Activated naive CD8-positive, alpha-beta T cell treated with anti-CD3 and anti-CD28 coated beads, Interleukin-2, amount 50 U/mL, for 24 hours (primary cell): ENCODE measurements around the gene XCR1.
"Not testable (repeated sequence)": the region's sequence is repeated elsewhere in the genome, so short reads cannot be mapped to it uniquely, and the experiment has no call there.

Experiments used
- ATAC-seq: fragments of 150-1000 bp; cut with Tn5 transposase; one replicate; pipeline ENCODE4 v1.10.0; 2021
- DNase-seq: peaks from one replicate; pipeline ENCODE4 v3.0.0; 2021
- H3K27ac Mint-ChIP-seq: one replicate; pipeline ENCODE4 v1.8.0; 2021; ENCODE audit warnings: mild to moderate bottlenecking, mixed read lengths
- H3K27me3 Mint-ChIP-seq: one replicate; pipeline ENCODE4 v1.8.0; 2021; ENCODE audit warnings: mixed read lengths
- H3K36me3 Mint-ChIP-seq: one replicate; pipeline ENCODE4 v1.8.0; 2021; ENCODE audit warnings: low read depth, mixed read lengths
- H3K4me1 Mint-ChIP-seq: one replicate; pipeline ENCODE4 v1.8.0; 2021; ENCODE audit warnings: mixed read lengths
- H3K4me3 Mint-ChIP-seq: one replicate; pipeline ENCODE4 v1.8.0; 2021; ENCODE audit warnings: mild to moderate bottlenecking, moderate library complexity, mixed read lengths
- H3K9me3 Mint-ChIP-seq: one replicate; pipeline ENCODE4 v1.8.0; 2021; ENCODE audit warnings: mixed read lengths

XCR1 gene

GRCh38 chr3:46025139-46025538, 2.1 kb downstream of the XCR1 start:
- H3K4me3 Mint-ChIP-seq = no peak overlapping the region
- ATAC-seq = no peak
- H3K27me3 Mint-ChIP-seq = peaks cover 9% of the 10 kb centered on the region
- no peak overlapping the region for H3K27ac Mint-ChIP-seq
- H3K9me3 Mint-ChIP-seq = peaks cover 12% of the 10 kb centered on the region
- peaks cover 4% of the 10 kb centered on the region for H3K36me3 Mint-ChIP-seq
- H3K4me1 Mint-ChIP-seq = peaks cover 4% of the 10 kb centered on the region
- DNase-seq = no peak

GRCh38 chr3:46024131-46024530, 3.2 kb downstream of the XCR1 start:
- ATAC-seq = no peak
- Mint-ChIP-seq H3K9me3 (peaks cover 12% of the 10 kb centered on the region), H3K4me1 (peaks cover 14% of the 10 kb centered on the region), H3K36me3 (peaks cover 4% of the 10 kb centered on the region), H3K27me3 (peaks cover 9% of the 10 kb centered on the region), H3K27ac (no peak overlapping the region), H3K4me3 (no peak overlapping the region)
- no peak for DNase-seq

- Mint-ChIP-seq H3K9me3 (peaks cover 6% of the 10 kb centered on the region), H3K4me1 (peaks cover 23% of the 10 kb centered on the region), H3K36me3 (peaks cover 4% of the 10 kb centered on the region), H3K27ac (no peak overlapping the region), H3K4me3 (no peak overlapping the region), H3K27me3 (peaks cover 8% of the 10 kb centered on the region)
- ATAC-seq (no peak), DNase-seq (no peak)
These were observed 4.1 kb downstream of the XCR1 start for GRCh38 chr3:46022909-46023785.

DNA sequence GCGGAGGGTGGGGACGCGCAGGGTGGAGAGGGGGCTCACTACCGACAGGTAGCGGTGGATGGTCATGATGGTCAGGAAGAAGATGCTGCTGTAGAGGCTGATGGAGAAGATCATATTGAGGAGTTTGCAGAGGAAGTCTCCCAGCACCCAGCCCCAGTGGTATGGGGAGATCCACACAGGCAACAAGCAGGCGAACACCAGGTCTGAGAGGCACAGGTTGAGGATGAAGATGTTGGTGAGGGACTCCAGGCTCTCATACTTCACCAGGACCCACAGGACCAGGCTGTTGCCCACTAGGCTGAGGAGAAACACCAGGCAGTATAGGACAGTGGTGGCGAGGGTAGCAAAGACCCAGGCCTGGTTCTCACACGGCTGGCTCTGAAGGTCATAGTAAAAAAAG, 5.8 kb downstream of the XCR1 start:
- Mint-ChIP-seq H3K27ac (no peak overlapping the region), H3K36me3 (no peaks in the 10 kb centered on the region), H3K4me1 (peaks cover 34% of the 10 kb centered on the region), H3K27me3 (peaks cover 8% of the 10 kb centered on the region), H3K4me3 (no peak overlapping the region), H3K9me3 (no peaks in the 10 kb centered on the region)
- ATAC-seq = no peak
- no peak for DNase-seq

DNA sequence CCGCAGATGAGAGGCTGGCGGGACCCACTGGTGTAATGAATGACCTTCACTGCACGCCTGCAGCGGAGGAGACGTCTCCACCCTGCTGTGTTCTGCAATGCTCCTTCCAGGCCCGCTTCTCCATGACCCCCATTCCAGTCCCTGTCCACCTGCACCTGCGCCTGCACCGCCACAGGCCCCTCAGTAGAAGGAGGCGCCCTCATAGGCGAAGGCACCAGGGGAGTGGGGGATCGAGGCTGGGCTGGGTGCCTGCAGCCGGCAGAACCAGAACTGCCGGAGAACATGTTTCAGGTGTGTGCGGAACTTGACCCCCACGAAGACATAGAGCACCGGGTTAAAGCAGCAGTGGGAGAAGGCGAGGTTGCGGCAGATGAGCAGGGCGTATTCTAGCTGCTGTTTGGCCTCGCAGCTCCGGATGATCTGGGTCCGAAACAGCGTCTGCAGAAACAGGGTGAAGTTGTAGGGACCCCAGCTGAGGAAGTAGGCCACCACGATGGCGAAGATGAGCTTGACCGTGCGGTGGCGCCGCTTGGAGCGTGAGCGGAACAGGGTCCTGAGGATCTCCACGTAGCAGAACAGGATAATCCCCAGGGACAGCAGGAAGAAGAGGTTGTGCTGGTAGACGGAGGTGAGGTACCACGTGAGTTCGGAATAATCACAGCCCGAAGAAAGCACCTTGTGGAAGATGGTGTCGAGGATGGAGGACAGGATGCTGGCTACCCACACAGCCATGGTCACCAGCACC, 6.3 kb downstream of the XCR1 start:
- DNase-seq = no peak
- Mint-ChIP-seq H3K9me3 (no peaks in the 10 kb centered on the region), H3K27ac (no peak overlapping the region), H3K27me3 (peaks cover 8% of the 10 kb centered on the region), H3K4me1 (peaks cover 34% of the 10 kb centered on the region), H3K36me3 (no peaks in the 10 kb centered on the region), H3K4me3 (no peak overlapping the region)
- no peak for ATAC-seq

DNA sequence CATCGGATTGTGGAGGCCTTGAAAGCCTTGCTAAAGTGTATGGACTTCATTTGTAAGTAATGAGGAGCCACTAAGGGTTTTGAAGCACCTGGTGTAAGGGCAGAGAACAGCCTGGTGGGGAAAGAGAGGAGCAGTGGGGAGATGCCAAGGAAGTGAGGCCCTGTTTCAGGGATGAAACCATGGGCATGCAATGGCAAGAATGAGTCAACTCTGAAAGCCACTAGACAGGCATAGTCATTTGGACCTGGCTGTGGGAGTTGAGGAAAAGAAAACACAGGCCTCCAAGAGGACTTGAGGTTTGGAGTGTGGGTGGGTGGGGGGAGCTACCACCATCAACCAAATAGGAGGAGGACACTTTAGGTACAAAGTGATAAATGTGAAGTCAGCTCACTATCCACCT, 7.6 kb downstream of the XCR1 start:
- no peaks in the 10 kb centered on the region for H3K9me3 Mint-ChIP-seq
- DNase-seq = peak; percentile 49
- peaks cover 8% of the 10 kb centered on the region for H3K27me3 Mint-ChIP-seq
- no peak overlapping the region for H3K4me3 Mint-ChIP-seq
- H3K4me1 Mint-ChIP-seq = peaks cover 39% of the 10 kb centered on the region
- ATAC-seq = peak; percentile 66
- H3K27ac Mint-ChIP-seq = peak overlapping the region; percentile 74
- no peaks in the 10 kb centered on the region for H3K36me3 Mint-ChIP-seq

DNA sequence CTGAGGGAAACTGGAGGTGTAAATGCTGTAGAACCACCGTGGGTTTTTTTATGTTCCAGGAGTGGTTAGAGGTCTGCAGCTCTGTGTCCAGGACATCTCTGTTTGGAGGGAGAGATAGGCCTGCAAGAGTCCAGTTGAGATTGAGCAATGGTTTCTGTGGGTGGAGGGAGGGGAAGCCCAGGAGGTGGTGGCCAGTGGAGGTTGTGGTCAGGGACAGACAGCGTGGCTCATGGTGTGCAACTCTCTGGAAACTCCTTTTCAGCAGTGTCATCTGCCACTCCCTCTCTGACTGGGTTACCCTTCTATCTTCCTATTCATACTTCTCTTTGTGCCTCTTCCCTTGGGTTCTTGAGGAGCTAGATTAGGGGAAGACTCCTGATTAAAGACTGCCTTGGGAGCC, 9.6 kb downstream of the XCR1 start:
- Mint-ChIP-seq H3K36me3 (no peaks in the 10 kb centered on the region), H3K27ac (no peak overlapping the region), H3K9me3 (no peaks in the 10 kb centered on the region), H3K4me1 (peaks cover 48% of the 10 kb centered on the region), H3K4me3 (no peak overlapping the region), H3K27me3 (peaks cover 11% of the 10 kb centered on the region)
- no peak for DNase-seq
- ATAC-seq = peak; percentile 56

- ATAC-seq (peak; percentile 27), DNase-seq (no peak)
- Mint-ChIP-seq H3K27me3 (peaks cover 6% of the 10 kb centered on the region), H3K27ac (no peak overlapping the region), H3K4me3 (no peak overlapping the region), H3K36me3 (no peaks in the 10 kb centered on the region), H3K9me3 (no peaks in the 10 kb centered on the region), H3K4me1 (peaks cover 41% of the 10 kb centered on the region)
These were observed 13.8 kb downstream of the XCR1 start for GRCh38 chr3:46013316-46014094.

DNA sequence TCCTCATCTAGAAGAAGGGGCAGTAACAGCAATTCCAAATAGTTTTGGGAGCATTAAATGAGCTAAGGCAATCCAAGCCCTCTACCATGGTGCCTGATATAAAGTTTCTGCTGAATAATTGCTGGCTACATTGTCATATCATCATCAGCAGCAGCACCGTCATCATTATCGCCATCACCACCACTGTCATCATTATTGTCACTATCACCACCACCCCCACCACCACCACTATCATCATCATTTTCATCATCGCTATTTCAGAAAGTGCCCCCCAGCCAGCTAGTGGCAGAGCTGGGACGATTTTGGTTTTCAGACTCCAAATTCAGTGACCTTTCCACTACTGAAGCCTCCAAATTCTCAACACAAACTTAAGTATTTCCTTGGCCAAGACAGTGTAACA, 15.0 kb downstream of the XCR1 start:
- Mint-ChIP-seq H3K4me1 (peaks cover 31% of the 10 kb centered on the region), H3K27me3 (peaks cover 16% of the 10 kb centered on the region), H3K27ac (no peak overlapping the region), H3K9me3 (no peaks in the 10 kb centered on the region), H3K36me3 (no peaks in the 10 kb centered on the region), H3K4me3 (no peak overlapping the region)
- no peak for DNase-seq
- ATAC-seq = no peak

DNA sequence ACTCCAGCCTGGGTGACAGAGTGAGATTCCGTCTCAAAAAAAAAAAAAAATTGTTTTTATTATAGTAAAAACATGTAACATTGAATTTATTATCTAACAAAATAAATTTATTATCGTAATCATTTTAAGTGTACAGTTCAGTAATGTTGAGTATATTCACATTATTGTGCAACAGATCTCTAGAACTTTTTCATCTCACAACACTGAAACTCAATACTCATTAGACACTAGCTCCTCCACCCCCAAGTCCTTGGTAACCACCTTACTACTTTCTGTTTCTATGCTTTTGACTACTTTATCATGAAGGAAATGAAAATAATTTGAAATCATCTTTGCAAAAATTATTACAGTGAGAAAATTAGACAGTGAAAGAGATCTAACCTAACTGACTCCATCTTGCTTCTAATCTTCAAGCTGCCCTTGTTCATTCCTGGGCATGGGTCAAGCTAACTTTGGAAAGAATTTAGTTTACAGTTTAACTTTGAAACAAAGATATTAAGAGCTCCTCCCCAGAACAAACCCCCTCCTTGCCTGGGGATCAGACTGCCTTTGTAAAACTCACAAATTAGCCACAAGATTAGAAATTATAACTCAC, 16.7 kb downstream of the XCR1 start:
- Mint-ChIP-seq H3K4me3 (no peak overlapping the region), H3K36me3 (no peaks in the 10 kb centered on the region), H3K27me3 (peaks cover 16% of the 10 kb centered on the region), H3K9me3 (no peaks in the 10 kb centered on the region), H3K27ac (no peak overlapping the region), H3K4me1 (peaks cover 28% of the 10 kb centered on the region)
- DNase-seq (no peak), ATAC-seq (no peak)

- H3K27me3 Mint-ChIP-seq = peaks cover 13% of the 10 kb centered on the region
- ATAC-seq (no peak), DNase-seq (no peak)
- H3K4me1 Mint-ChIP-seq = peaks cover 16% of the 10 kb centered on the region
- H3K4me3 Mint-ChIP-seq = no peak overlapping the region
- no peaks in the 10 kb centered on the region for H3K36me3 Mint-ChIP-seq
- no peaks in the 10 kb centered on the region for H3K9me3 Mint-ChIP-seq
- no peak overlapping the region for H3K27ac Mint-ChIP-seq
These were observed 19.2 kb downstream of the XCR1 start for GRCh38 chr3:46008058-46008457.

DNA sequence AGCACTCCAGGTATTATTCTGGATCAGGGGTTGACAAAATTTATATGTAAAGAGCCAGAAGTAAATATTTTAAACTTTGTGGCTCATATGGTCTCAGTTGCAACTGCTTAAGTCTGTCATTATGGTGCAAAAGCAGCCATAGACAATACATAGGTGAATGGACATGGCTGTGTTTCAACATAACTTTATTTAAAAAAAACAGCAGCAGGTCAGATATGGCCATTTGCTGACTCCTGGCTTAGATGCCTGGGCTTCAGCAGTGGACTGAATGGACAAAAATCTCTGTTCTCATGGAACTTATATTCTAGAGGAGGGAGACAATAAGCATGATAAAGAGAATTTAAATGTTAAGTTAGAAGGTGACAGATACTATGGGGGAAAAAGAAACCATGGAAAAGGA, 20.0 kb downstream of the XCR1 start:
- ATAC-seq (no peak), DNase-seq (no peak)
- Mint-ChIP-seq H3K4me3 (no peak overlapping the region), H3K4me1 (peaks cover 12% of the 10 kb centered on the region), H3K27ac (no peak overlapping the region), H3K9me3 (no peaks in the 10 kb centered on the region), H3K27me3 (peaks cover 12% of the 10 kb centered on the region), H3K36me3 (no peaks in the 10 kb centered on the region)

- Mint-ChIP-seq H3K9me3 (no peaks in the 10 kb centered on the region), H3K27ac (no peak overlapping the region), H3K36me3 (no peaks in the 10 kb centered on the region), H3K4me1 (peaks cover 11% of the 10 kb centered on the region), H3K4me3 (no peak overlapping the region), H3K27me3 (peaks cover 12% of the 10 kb centered on the region)
- DNase-seq = no peak
- no peak for ATAC-seq
These were observed 20.8 kb downstream of the XCR1 start for GRCh38 chr3:46006238-46007032.

DNA sequence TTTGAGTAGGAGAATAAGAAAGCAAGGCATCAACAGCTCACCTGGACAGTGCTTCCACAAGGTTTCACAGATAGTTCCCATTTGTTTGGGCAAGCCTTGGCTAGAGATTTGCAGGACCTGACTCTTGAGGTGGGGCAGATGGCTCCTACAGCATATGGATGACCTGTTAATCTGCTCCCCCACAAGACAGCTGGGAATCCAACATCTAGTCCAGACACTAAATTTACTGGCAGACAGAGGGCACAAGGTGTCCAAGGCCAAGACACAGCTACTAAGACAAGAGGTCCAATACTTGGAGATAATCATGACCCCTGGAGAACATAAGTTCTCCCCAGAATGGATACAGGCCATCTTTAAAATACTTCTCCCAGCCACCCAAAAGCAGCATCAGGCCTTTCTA, 23.6 kb downstream of the XCR1 start:
- not testable (repeated sequence) for H3K9me3 Mint-ChIP-seq, H3K36me3 Mint-ChIP-seq, DNase-seq, H3K27ac Mint-ChIP-seq, ATAC-seq, H3K4me3 Mint-ChIP-seq, H3K4me1 Mint-ChIP-seq
- H3K27me3 Mint-ChIP-seq = peaks cover 17% of the 10 kb centered on the region
